ENCODE measurements around the gene GABARAP.

The GABARAP gene

DNA sequence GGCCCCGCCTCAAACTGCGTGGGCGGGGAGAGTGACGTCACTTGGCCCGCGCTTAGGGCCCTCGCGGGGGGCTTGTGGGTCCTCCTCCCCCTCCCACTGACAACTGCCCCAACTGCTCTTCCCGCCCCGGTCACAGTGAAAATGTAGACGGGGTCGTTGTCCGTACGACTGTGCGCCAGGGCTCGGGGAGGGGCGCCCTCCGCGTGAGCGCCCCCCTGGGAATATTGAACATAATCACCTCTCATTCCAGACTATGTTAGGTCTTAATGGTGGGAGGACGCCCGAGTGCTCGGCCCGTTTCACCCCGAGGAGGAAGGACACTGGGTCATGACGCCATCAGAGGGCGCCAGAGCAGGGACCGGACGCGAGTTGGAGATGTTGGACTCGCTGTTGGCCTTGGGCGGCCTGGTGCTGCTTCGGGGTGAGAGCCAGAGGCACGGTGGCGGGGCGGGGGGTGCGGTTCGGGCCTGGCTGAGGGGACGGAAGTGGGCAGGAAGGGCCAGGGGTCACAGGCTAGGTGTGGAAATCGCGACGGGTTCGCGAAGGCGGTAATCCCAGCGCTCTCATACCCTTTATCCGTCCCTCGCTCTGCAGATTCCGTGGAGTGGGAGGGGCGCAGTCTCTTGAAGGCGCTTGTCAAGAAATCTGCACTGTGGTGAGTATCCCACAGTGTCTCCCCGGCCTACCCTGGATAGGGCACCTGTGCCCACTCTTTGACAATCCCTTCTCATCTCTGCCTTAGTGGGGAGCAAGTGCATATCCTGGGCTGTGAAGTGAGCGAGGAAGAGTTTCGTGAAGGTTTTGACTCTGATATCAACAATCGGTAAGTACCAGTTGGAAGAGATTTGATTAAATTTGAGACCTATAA, 10.2 kb upstream of the GABARAP start, which contains the start of gene ELP5:
Gene ELP5, plus strand, starts transcription at position 40 of the 868 bp plus-strand sequence. Its CDS starts 336 bp downstream, at position 376.
- Histone ChIP-seq H3K9me3 (ENCODE audit: insufficient read depth, low read length) (no peaks in the 10 kb centered on the region), H3K4me2 (ENCODE audit: low read depth, low read length, poor library complexity, severe bottlenecking) (peak within 1 kb of the TSS; percentile 84), H3K27me3 (ENCODE audit: low read length) (no peaks in the 10 kb centered on the region), H3K9me2 (replicated peaks; ENCODE audit: insufficient read depth, low read length) (no peaks in the 10 kb centered on the region), H3K79me2 (ENCODE audit: insufficient read depth, low read length) (peaks cover 52% of the 10 kb centered on the region), H3K27ac (ENCODE audit: low read depth, low read length) (peak within 1 kb of the TSS; percentile 81), H3K9ac (ENCODE audit: low read length) (peak within 1 kb of the TSS; percentile 99), H4K20me1 (ENCODE audit: low read depth, low read length) (no peaks in the 10 kb centered on the region), H3K36me3 (ENCODE audit: low read length) (peaks cover 6% of the 10 kb centered on the region; the same call in 1 of the 2 replicates), H3F3A (ENCODE audit: insufficient read depth) (0 out of 2 replicates have a peak, but pooled peaks cover 3% of the 10 kb centered on the region), H2AFZ (ENCODE audit: low read depth, low read length, severe bottlenecking) (peak within 1 kb of the TSS; percentile 57), H3K4me3 (ENCODE audit: insufficient read depth, low read length, poor library complexity, severe bottlenecking) (peak within 1 kb of the TSS; percentile 90)
- no peak for TF ChIP-seq EZH2phosphoT487 (conservative IDR thresholded peaks at IDR 0.05; ENCODE audit: low read length)
- TF ChIP-seq, protein P1, sequence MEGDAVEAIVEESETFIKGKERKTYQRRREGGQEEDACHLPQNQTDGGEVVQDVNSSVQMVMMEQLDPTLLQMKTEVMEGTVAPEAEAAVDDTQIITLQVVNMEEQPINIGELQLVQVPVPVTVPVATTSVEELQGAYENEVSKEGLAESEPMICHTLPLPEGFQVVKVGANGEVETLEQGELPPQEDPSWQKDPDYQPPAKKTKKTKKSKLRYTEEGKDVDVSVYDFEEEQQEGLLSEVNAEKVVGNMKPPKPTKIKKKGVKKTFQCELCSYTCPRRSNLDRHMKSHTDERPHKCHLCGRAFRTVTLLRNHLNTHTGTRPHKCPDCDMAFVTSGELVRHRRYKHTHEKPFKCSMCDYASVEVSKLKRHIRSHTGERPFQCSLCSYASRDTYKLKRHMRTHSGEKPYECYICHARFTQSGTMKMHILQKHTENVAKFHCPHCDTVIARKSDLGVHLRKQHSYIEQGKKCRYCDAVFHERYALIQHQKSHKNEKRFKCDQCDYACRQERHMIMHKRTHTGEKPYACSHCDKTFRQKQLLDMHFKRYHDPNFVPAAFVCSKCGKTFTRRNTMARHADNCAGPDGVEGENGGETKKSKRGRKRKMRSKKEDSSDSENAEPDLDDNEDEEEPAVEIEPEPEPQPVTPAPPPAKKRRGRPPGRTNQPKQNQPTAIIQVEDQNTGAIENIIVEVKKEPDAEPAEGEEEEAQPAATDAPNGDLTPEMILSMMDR (IDR thresholded peaks at IDR 0.05; ENCODE audit: insufficient read depth, low read length, poor library complexity, severe bottlenecking): no peak

GRCh38 chr17:7251661-7252175, 9.5 kb upstream of the GABARAP start, which contains the start of gene CTDNEP1:
TSS of gene CTDNEP1 (minus strand) at chr17:7251734. CDS start at chr17:7251296, 438 bp downstream.
- H4K20me1 ChIP-seq (ENCODE audit: low read depth, low read length): no peaks in the 10 kb centered on the region
- peak within 1 kb of the TSS; percentile 99 for H3K9ac ChIP-seq (ENCODE audit: low read length)
- TF ChIP-seq EZH2phosphoT487 (conservative IDR thresholded peaks at IDR 0.05; ENCODE audit: low read length): no peak
- TF ChIP-seq, protein P1 (IDR thresholded peaks at IDR 0.05; ENCODE audit: insufficient read depth, low read length, poor library complexity, severe bottlenecking): no peak
- H3K36me3 ChIP-seq (ENCODE audit: low read length): peaks cover 6% of the 10 kb centered on the region; the same call in 1 of the 2 replicates
- H3K4me3 ChIP-seq (ENCODE audit: insufficient read depth, low read length, poor library complexity, severe bottlenecking): peak within 1 kb of the TSS; percentile 90
- H3K27ac ChIP-seq (ENCODE audit: low read depth, low read length): peak within 1 kb of the TSS; percentile 81
- H3K9me2 ChIP-seq (replicated peaks; ENCODE audit: insufficient read depth, low read length): no peaks in the 10 kb centered on the region
- peaks cover 57% of the 10 kb centered on the region for H3K79me2 ChIP-seq (ENCODE audit: insufficient read depth, low read length)
- no peaks in the 10 kb centered on the region for H3K9me3 ChIP-seq (ENCODE audit: insufficient read depth, low read length)
- H2AFZ ChIP-seq (ENCODE audit: low read depth, low read length, severe bottlenecking): peak within 1 kb of the TSS; percentile 57
- H3F3A ChIP-seq (ENCODE audit: insufficient read depth): 0 out of 2 replicates have a peak, but pooled peaks cover 3% of the 10 kb centered on the region
- peak within 1 kb of the TSS; percentile 84 for H3K4me2 ChIP-seq (ENCODE audit: low read depth, low read length, poor library complexity, severe bottlenecking)
- no peaks in the 10 kb centered on the region for H3K27me3 ChIP-seq (ENCODE audit: low read length)

DNA sequence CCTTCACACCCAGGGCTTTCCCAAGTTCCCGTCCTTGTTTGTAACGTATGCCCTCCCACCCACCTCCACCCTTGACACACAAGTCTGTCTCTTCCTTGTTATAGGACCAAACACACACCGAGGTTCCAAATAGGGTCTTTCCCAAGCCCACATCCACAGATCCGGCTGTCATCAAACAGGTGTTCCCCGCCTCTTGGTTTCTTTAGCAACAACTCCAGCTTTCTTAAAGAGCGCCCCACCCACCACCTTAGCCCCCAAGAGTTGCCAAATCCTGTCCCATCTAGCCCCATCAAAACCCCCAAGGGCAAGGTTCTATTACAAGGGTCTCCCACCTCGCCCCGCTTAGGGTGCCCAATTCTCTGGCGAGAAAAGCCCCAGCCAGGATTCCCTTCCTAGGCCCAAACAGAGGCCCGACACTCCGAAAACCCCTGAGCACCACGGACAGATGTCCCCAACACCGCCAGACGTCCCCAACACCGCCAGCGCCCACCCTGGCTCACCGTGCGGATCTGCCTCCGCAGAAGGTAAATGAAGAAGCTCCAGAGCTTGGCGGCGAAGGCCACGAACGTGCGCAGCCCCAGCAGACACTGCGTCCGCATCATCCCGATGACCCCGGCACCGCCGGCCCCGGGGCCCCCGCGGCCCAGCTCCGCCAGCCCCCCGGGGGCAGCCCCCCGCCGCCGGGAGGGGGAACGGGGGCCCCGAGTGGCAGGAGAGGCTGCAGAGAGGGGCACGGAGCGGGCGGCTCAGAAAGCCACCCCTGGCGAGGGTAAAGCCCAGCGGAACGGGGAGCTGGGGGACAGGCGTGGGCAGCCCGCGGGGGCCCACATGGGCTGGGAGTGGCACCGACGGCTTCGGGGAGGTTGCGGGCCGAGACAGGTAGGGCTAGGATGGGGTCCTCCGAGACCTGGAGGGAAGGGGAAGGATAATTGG, 8.7 kb upstream of the GABARAP start:
- no peaks in the 10 kb centered on the region for H3K9me2 ChIP-seq (replicated peaks; ENCODE audit: insufficient read depth, low read length)
- no peaks in the 10 kb centered on the region for H3K9me3 ChIP-seq (ENCODE audit: insufficient read depth, low read length)
- no peak overlapping the region for H2AFZ ChIP-seq (ENCODE audit: low read depth, low read length, severe bottlenecking)
- H3F3A ChIP-seq (ENCODE audit: insufficient read depth): peaks cover 6% of the 10 kb centered on the region
- H4K20me1 ChIP-seq (ENCODE audit: low read depth, low read length): no peaks in the 10 kb centered on the region
- peak overlapping the region; percentile 99 for H3K9ac ChIP-seq (ENCODE audit: low read length)
- peaks cover 6% of the 10 kb centered on the region; the same call in 1 of the 2 replicates for H3K36me3 ChIP-seq (ENCODE audit: low read length)
- TF ChIP-seq EZH2phosphoT487 (conservative IDR thresholded peaks at IDR 0.05; ENCODE audit: low read length): no peak
- TF ChIP-seq, protein P1 (IDR thresholded peaks at IDR 0.05; ENCODE audit: insufficient read depth, low read length, poor library complexity, severe bottlenecking): no peak
- no peaks in the 10 kb centered on the region for H3K27me3 ChIP-seq (ENCODE audit: low read length)
- peaks cover 63% of the 10 kb centered on the region for H3K79me2 ChIP-seq (ENCODE audit: insufficient read depth, low read length)
- peak overlapping the region; percentile 76 for H3K27ac ChIP-seq (ENCODE audit: low read depth, low read length)
- H3K4me3 ChIP-seq (ENCODE audit: insufficient read depth, low read length, poor library complexity, severe bottlenecking): peak overlapping the region; percentile 90
- H3K4me2 ChIP-seq (ENCODE audit: low read depth, low read length, poor library complexity, severe bottlenecking): peak overlapping the region; percentile 77
